NCI-H82 treated with DMSO at 0.1 percent for 48 hours (cell line): ENCODE data around the gene IGFBP4.

ENCODE experiments used
- DNase-seq: peaks from one replicate; lab custom pipeline; 2025; ENCODE audit not compliant: unreplicated experiment; lab: John Stamatoyannopoulos, UW

Gene IGFBP4

DNA sequence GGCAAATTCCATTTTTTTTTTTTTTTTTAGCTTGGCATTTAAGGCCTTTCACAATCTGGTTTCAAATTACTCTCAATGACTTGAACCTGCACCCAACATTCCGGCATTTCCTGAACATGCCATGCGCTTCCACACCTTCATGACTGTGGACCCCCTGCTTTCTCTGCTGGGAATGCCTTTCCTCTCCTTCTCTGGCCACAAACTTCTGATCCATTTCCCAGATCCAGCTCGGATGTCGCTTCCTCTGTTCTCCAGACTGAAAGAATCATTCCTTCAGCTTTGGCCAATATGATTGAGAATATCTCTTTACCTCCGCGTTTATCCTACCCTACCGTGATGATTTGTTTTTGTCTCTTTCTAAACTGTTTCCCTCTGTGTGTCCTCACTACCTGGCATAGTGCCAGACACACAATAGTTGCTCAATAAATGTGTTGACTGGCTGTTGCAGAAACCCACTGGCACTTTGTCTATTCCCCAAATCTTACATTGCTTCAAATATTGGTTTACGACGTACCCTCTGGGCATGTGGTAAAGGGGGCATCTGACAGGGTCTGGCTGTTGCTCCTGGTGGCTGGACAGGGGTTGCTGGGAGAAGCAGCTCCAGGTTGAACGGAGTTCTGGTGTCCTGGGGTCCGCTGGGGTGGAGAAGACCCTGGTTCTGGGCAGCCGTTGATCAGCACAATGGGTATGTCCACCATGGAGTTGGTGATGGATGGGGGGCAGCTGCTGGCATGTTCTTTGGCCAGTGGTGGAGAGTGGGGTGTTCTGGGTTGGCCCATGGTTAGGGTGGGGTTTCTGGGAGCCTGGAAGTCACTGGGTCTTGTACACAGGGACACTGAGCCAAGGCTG, 43.5 kb downstream of the IGFBP4 start:
- DNase-seq: no peak

DNA sequence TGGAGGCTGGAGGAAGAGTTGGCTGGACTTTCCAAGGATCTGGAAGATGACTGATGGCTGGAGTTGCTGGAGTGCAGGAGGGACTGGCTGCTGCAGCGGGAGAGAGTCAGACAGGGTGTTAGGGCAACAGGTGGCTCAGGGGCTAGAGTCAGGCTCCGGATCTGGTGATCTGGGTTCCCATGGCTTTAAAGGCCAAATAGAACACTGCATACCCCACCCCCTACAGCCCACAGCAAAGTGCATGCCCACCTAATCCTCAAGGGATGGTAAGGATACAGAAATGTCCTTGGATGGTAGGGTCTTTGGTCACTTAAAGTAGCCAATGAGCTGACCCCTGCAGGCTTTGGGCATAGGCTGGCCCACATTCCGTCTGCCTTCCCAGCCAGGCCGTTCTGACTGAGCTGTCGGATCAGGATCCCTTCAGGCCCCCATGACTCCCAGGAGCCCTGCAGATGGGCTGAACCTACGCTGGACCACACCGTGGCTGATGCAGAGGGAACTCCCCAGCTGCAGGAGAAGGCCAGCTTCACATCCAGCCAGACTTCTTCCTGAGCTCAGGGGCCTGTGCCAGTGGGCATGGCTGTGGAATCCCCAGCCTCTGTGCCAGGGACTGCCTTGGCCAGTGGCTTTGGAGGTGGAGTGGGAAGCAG, 44.2 kb downstream of the IGFBP4 start:
- DNase-seq: no peak

DNA sequence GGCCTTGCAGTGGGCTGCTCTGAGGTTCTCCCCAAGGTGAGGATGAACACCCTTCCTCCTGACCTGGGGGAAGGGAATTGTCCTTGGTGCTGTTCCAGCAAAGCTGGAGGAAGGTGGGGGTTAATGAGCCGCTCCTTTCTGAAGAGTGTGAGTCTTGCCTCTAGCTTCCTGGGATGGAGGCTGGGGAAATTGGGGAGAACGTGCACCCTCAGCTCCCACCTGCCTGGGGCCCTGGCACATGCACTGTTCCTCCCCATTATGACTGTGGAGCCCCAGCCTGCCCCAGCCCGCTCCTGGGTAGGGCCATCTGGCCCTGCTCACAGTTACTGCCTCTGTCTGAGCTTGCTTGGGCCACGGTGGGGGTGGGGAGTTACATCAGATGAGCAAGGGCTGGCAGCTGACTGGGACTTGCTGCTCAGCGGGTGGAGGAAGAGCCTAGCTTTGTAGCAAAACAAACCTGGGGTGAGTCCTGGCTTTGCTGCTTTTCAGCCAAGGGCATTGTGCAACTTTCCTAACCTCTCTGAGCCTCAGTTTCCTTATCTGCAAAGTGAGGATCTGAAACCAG, 47.1 kb downstream of the IGFBP4 start:
- peak; percentile 71 for DNase-seq

DNA sequence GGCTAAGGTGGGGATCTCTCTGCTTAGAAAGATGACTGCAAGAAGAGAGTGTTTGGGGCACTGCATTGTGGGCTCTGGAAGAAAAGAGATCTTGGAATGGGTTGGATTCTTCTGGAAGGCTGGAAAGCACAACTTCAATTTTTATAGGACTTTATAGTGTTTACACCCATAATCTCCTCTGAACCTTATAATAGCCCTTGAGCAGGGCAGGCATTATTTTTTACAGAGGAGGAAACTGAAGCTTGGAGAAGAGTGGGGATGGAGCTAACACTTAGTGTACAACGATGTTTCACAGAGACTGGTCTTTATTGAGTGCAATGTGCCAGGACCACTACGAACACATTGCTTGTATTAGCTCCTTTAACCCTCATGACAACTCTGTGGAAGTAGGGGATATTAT, 47.7 kb downstream of the IGFBP4 start:
- no peak for DNase-seq

DNA sequence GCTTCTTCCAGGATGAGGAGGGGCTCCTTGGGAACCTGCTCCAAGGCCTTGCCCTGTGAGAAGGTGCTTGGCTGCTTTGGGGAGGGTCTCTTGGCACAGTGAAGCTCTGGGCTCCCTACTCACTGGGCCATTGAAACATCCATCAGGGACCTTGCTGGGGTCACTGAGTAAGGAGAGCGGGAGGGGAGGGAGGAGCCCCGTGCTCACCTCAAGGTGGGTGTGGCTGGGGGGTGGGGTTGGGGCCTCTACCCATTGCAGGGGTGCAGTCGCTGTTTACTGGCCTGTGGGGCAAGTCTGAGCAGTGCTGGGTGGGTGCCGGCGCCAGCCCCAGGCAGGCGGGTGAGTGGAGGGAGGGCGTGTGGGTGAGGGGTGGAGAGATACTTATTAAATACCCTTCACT, 48.2 kb downstream of the IGFBP4 start:
- DNase-seq: no peak

DNA sequence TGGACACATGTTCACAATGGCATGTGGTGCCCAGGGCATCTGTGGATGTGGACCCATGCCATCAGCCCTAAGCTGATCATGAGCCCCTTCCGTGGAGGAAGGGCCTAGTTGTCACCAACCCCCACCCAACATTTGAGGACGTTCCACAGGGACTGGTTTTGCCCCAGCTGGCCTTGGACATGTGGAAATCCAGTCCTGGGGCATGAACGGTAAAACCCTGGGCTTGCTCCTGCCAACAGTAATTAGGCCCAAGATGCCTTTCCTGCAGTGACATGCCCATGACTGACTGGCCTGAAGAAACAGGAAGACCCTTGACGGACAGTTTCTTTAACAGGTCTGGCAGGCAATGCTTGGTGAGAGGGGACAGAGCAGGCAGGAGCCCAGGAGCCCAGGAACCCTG, 50.4 kb downstream of the IGFBP4 start:
- no peak for DNase-seq

DNA sequence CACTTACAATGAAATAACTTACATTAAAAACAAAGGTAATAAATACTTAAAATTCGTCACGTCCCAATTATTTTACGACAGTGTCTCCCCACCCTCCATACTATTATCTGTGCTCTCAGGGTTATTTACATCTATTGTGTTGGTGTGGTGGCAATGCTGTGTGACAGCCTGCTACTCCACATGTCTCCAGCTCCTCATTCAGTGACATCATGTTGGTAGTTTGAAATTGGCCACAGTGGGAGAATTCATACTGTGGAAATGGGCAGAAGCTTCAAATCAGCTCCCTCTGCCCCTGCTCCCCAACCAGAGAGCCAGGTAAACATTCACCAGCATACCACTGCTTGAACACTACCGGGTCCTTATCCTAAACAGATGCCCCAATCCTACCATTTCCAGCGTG, 51.9 kb downstream of the IGFBP4 start:
- no peak for DNase-seq

DNA sequence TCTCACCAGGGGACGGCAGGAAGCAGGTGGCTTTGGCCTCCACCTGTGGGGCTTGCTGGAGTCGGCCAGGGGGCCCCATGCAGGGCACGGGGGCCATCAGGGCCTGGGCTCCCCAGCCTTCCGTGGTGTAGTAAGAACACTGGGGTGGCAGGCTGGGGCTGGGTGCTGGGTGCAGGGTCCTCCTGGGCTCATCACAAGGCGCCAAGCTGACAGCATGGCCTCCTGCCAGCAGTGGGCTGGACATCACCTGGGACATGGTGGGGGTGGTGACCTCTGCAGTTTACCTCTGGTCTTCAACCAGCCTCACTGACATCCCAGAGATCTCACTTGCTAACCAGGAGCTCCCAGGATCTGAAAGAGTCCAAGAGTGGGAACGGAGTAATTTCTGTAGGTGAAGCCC, 52.9 kb downstream of the IGFBP4 start:
- no peak for DNase-seq

DNA sequence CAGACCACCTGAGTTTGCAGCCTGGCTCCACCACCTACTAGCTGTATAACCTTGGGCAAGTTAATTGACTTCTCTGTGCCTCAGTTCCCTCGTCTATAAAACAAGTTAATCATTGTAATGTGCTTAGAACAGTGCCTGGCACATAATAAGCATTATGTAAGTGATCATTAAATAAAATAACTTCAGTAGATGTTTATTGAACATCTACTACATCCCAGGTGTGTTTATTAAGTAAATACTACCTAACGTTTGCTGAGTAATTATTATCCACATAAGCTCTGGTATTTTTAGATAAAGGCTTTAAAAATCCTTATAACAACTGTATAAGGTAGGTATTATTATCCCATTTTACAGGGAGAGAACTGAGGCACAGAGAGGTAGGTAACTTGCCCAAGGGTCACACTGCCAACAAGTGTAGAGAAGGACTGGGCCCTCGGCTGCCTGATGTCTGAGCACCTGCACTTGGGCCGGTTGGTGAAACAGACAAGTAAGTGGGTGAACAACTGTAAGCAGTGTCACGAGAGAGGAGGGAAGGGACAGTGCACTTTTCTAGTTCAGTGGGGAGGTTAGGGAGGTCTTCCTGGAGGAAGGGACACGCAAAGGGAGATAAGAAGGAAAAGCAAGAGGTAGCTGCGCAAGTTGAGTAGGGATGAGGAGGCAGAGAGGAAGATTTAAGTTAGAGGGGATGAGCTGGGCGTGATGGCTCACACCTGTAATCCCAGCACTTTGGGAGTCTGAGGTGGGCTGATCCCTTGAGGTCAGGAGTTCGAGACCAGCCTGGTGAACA, 53.6 kb downstream of the IGFBP4 start:
- DNase-seq: no peak

DNA sequence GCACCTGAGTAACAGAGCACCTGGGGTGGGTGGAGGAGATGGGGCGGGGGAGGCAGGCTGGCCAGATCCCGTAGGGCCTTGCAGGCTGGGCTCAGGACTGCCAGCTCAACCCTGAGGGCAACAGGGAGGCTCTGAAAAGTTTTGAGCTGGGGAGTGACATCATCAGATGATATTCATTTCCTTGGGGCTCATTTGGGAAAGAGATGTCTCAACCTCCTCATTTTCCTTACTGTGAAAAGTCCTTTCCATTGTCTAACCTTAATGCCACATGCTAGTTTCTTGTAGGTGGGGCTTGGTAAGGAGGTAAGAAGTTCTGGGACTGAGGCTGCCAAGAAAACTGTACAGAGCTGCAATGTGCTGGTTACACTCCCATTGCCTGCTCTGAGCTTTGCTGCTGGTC, 54.4 kb downstream of the IGFBP4 start:
- no peak for DNase-seq

DNA sequence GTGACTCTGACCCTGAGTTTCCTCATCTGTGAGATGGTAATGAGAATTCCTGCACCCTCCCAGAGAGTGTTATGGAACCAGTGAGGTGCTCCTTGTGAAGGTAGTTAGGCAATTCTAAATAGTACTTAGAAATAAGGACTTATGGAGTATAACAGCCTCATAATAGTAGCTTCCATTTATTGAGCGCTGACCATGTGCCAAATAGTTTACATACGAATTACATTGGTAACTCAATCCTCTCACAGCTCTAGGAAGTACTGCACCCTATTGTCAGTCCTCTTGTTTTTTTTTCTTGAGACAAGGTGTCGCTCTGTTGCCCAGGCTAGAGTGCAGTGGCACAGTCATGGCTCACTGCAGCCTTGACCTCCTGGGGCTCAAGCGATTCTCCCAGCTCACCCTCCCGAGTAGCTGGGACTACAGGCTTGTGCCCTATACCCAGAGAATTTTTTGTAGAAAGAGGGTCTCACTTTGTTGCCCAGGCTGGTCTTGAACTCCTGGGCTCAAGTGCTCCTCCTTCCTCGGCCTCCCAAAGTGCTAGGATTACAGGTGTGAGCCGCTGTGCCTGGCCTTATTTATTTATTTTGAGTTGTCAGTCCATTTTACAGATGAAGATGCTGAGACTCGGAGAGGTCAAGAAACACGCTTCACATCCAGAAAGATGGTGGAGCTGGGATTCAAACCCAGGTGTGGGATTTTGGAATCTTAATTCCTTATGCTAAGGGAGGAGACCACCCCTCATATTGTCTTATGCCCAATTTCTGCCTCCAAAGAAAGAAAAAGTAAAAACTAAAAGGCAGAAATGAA, 55.2 kb downstream of the IGFBP4 start:
- DNase-seq: no peak

DNA sequence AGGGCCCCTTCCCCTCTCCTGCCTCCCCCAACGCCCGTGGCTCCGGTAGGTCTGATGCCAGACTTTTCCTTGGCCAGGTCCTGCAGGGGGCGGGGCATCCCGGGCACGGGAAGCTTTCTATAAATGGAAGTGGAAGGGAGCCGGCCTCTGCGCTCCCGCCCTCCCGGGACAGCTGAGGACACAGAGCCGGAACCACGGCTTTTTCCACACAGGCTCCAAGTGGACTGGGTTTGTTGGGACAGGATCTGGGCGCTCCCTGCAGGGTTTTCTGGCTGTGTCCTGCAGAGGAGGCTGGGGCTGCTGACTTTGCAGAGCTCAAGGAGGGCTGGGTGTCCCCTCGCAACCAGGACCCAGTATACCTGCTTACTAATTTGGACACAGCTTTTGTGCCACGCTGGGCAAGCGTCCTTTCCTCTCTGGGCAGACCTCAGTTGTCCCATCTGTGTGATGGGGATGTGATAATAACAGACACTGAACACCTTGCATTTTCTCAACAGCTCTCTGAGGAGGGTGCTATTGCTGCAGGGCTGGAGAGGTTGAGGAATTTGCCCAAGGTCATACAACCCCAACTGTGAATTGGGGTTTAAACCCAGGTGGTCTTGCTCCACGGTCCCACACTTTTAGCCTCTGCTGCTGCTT, 56.4 kb downstream of the IGFBP4 start:
- no peak for DNase-seq

DNA sequence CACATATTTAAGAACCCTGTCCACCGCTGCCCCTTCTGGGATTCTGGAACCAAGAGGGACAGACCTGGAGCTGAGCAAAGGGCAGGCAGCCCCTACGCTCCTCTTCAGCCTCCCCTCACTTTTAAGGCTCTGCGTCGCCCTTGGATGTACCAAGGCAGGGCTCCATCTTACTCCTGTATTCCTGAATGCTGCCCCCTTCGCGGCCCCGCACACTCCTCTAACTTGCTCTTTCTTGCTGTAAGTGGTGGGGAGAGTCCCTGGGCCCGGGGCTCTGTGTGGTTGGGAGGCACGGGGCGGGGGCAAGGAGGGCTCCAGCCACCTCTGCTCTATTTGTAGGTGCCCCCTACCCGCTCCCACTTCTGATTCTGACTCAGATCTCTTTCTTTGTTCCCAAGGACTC, 56.9 kb downstream of the IGFBP4 start:
- no peak for DNase-seq

DNA sequence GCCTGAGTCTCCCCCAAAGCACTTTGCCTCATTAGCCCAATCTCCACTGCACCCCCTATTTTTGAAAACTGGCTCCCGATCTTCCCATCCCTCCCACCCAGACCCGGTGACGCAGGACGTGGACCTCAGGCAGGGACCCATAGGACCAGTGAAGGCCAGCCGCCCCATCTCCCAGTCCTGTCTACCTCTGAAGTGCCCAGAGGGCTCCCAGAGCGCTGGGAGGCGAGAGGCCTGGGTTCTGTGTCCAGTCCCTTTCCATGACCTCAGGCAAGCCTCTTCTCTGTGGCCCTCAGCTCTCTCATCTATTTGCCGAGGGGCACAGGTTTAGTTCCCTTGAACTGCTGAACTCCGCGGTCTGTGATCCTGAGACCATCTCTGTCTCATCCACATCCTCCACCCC, 57.5 kb downstream of the IGFBP4 start:
- no peak for DNase-seq

DNA sequence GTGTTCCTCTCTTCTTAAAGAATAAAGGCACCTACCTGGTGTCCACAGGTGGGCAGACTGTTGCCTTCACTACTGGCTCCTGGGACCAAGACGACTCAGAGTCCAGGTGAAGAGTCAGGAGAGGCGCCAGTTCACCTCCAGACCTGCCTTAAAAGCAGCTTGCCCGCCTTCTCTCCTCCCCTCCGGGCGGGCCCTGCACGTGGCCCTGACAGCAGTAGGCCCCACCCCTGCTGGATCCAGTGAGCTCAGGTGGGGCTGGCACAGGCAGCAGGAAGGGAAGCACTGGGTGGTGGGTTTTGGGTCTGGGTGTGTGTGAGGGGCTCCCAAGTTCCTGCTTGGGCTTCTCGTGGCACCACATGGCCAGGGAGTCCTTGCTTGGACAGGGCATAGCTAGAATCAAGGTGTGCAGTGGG, 58.3 kb downstream of the IGFBP4 start, which contains the start of gene TNS4:
Gene TNS4 (minus strand): TSS at position 125 of the 413 bp plus-strand sequence. CDS start 5,198 bp downstream, outside the sequence.
- DNase-seq: no peak

DNA sequence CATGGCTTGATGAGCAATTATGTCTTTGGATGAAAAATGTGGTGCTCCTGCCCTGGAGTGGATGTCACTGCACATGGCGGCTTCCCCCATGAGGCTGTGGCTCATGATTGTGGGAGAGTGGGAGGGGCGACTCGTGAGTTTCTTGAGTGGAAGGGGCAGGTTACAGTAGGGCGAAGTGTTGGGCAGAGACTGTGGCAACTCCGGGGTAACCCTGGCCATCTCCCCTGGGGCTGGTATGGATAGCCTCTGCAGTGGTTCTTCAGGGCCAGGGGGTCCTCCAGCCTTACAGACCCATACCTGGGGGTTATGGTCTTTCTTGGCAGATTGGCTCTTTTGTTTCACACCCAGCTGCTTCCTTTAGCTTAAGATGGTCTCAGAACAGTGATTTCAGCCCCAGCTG, 59.5 kb downstream of the IGFBP4 start:
- DNase-seq: no peak

DNA sequence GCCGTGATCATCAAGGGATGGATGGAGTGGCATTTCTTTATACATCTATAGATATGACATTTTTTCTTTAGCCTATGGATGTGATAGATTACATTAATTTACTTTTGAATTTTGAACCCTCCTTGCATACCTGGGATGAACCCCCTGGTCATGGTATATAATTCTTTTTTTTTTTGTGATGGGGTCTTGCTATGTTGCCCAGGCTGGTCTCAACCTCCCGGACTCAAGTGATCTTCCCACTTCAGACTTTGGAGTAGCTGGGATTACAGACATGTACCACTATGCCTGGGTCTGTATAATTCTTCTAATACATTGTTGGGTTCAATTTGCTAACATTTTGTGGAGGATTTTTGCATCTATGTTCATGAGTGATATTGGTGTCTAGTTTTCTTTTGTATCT, 59.9 kb downstream of the IGFBP4 start:
- no peak for DNase-seq

DNA sequence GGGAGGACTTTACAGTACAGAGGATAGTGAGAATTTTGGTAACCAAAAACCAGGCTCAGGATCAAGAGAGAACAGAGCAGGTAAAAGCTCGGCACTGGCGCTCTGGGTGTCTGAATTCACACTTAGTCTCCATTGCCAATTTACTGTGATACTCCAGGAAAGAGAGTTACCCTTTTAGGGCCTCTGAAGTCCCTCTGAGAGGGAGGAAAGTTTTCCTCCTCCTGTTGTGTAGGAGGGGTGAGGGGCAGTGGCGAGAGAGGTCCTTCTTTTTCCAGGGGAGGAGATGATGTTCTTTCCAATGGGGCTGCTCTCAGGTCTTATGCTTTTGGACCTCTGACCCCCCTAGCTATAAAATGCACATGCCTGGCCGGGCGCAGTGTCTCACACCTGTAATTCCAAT, 63.5 kb downstream of the IGFBP4 start:
- no peak for DNase-seq
